ENCODE results near the gene GSTM1.

GSTM1 gene

GRCh38 chr1:109721042-109721441, 33.4 kb downstream of the GSTM1 start:
- DNase-seq = peak; percentile 11
- no peak overlapping the region for H3K18ac ChIP-seq (ENCODE audit: low read depth in 1 of 2, low read length in 2 of 2)
- H3K4me3 ChIP-seq (ENCODE audit: insufficient read depth in 1 of 2, low read depth in 1 of 2, low read length in 2 of 2) = no peak overlapping the region
- no peak overlapping the region for H3K23ac ChIP-seq (ENCODE audit: low read length in 2 of 2)
- no peaks in the 10 kb centered on the region for H3K36me3 ChIP-seq (ENCODE audit: control insufficient read depth in 1 of 2, insufficient read depth in 2 of 2, low read depth in 1 of 2, low read length in 2 of 2)
- H2BK120ac ChIP-seq (ENCODE audit: low read depth, low read length) = no peak overlapping the region
- no peak overlapping the region for H2BK15ac ChIP-seq (ENCODE audit: low read depth, poor library complexity, severe bottlenecking)
- no peak overlapping the region for H2AFZ ChIP-seq (ENCODE audit: low read depth, low read length)
- H3K79me1 ChIP-seq (replicated peaks; ENCODE audit: low read length, poor library complexity, severe bottlenecking) = no peaks in the 10 kb centered on the region
- no peak overlapping the region for H3K4ac ChIP-seq (ENCODE audit: low read depth in 1 of 2, low read length in 2 of 2)
- H2AK5ac ChIP-seq (ENCODE audit: low read length, severe bottlenecking) = no peak overlapping the region
- H3K14ac ChIP-seq (ENCODE audit: low read length in 2 of 2) = no peak overlapping the region
- no peaks in the 10 kb centered on the region for H3K27me3 ChIP-seq (ENCODE audit: control insufficient read depth in 1 of 2, insufficient read depth in 1 of 2, low read length in 2 of 2)
- H3K9ac ChIP-seq (ENCODE audit: low read length) = no peak overlapping the region
- H3K4me2 ChIP-seq (ENCODE audit: low read length, poor library complexity, severe bottlenecking) = no peak overlapping the region
- no peak overlapping the region for H4K8ac ChIP-seq (ENCODE audit: low read length)
- H4K91ac ChIP-seq (ENCODE audit: low read length) = no peak overlapping the region
- 94% methylated on average over 3 of the region's 5 CpGs for WGBS
- peaks cover 2% of the 10 kb centered on the region for H3K4me1 ChIP-seq (ENCODE audit: control insufficient read depth, insufficient read depth, low read depth, low read length)
- no peak overlapping the region for H2BK12ac ChIP-seq (ENCODE audit: low read length in 2 of 2)
- H3K9me3 ChIP-seq (ENCODE audit: control insufficient read depth, low read length) = peaks cover 3% of the 10 kb centered on the region
- no peak overlapping the region for H2BK5ac ChIP-seq (ENCODE audit: low read depth, low read length, poor library complexity, severe bottlenecking)
- no peak overlapping the region for H3K27ac ChIP-seq (ENCODE audit: low read length, poor library complexity, severe bottlenecking)

GRCh38 chr1:109721971-109722370, 34.4 kb downstream of the GSTM1 start:
- Histone ChIP-seq H2BK12ac (ENCODE audit: low read length in 2 of 2) (no peak overlapping the region), H3K4me1 (ENCODE audit: control insufficient read depth, insufficient read depth, low read depth, low read length) (peaks cover 2% of the 10 kb centered on the region), H3K79me1 (replicated peaks; ENCODE audit: low read length, poor library complexity, severe bottlenecking) (no peaks in the 10 kb centered on the region), H3K18ac (ENCODE audit: low read depth in 1 of 2, low read length in 2 of 2) (no peak overlapping the region), H3K4me3 (ENCODE audit: insufficient read depth in 1 of 2, low read depth in 1 of 2, low read length in 2 of 2) (no peak overlapping the region), H4K8ac (ENCODE audit: low read length) (no peak overlapping the region), H3K9me3 (ENCODE audit: control insufficient read depth, low read length) (peaks cover 3% of the 10 kb centered on the region), H3K9ac (ENCODE audit: low read length) (no peak overlapping the region), H2AFZ (ENCODE audit: low read depth, low read length) (no peak overlapping the region), H4K91ac (ENCODE audit: low read length) (no peak overlapping the region), H3K14ac (ENCODE audit: low read length in 2 of 2) (no peak overlapping the region), H2BK120ac (ENCODE audit: low read depth, low read length) (no peak overlapping the region), H3K36me3 (ENCODE audit: control insufficient read depth in 1 of 2, insufficient read depth in 2 of 2, low read depth in 1 of 2, low read length in 2 of 2) (no peaks in the 10 kb centered on the region), H3K23ac (ENCODE audit: low read length in 2 of 2) (no peak overlapping the region), H3K27me3 (ENCODE audit: control insufficient read depth in 1 of 2, insufficient read depth in 1 of 2, low read length in 2 of 2) (no peaks in the 10 kb centered on the region), H3K27ac (ENCODE audit: low read length, poor library complexity, severe bottlenecking) (no peak overlapping the region), H2BK5ac (ENCODE audit: low read depth, low read length, poor library complexity, severe bottlenecking) (no peak overlapping the region), H3K4ac (ENCODE audit: low read depth in 1 of 2, low read length in 2 of 2) (no peak overlapping the region), H2BK15ac (ENCODE audit: low read depth, poor library complexity, severe bottlenecking) (no peak overlapping the region), H3K4me2 (ENCODE audit: low read length, poor library complexity, severe bottlenecking) (no peak overlapping the region), H2AK5ac (ENCODE audit: low read length, severe bottlenecking) (no peak overlapping the region)
- no peak for DNase-seq
- 100% methylated on average over 1 of the region's 1 CpG for WGBS

GRCh38 chr1:109722908-109723691, 35.5 kb downstream of the GSTM1 start:
- Histone ChIP-seq H2AK5ac (ENCODE audit: low read length, severe bottlenecking) (no peak overlapping the region), H2BK12ac (ENCODE audit: low read length in 2 of 2) (no peak overlapping the region), H3K79me1 (replicated peaks; ENCODE audit: low read length, poor library complexity, severe bottlenecking) (no peaks in the 10 kb centered on the region), H3K4me3 (ENCODE audit: insufficient read depth in 1 of 2, low read depth in 1 of 2, low read length in 2 of 2) (no peak overlapping the region), H3K27me3 (ENCODE audit: control insufficient read depth in 1 of 2, insufficient read depth in 1 of 2, low read length in 2 of 2) (no peaks in the 10 kb centered on the region), H2BK15ac (ENCODE audit: low read depth, poor library complexity, severe bottlenecking) (no peak overlapping the region), H3K23ac (ENCODE audit: low read length in 2 of 2) (no peak overlapping the region), H4K8ac (ENCODE audit: low read length) (no peak overlapping the region), H3K4me1 (ENCODE audit: control insufficient read depth, insufficient read depth, low read depth, low read length) (peaks cover 2% of the 10 kb centered on the region), H3K9me3 (ENCODE audit: control insufficient read depth, low read length) (peaks cover 3% of the 10 kb centered on the region), H3K9ac (ENCODE audit: low read length) (no peak overlapping the region), H4K91ac (ENCODE audit: low read length) (no peak overlapping the region), H3K4ac (ENCODE audit: low read depth in 1 of 2, low read length in 2 of 2) (no peak overlapping the region), H3K18ac (ENCODE audit: low read depth in 1 of 2, low read length in 2 of 2) (no peak overlapping the region), H3K14ac (ENCODE audit: low read length in 2 of 2) (no peak overlapping the region), H3K4me2 (ENCODE audit: low read length, poor library complexity, severe bottlenecking) (no peak overlapping the region), H3K36me3 (ENCODE audit: control insufficient read depth in 1 of 2, insufficient read depth in 2 of 2, low read depth in 1 of 2, low read length in 2 of 2) (no peaks in the 10 kb centered on the region), H2BK120ac (ENCODE audit: low read depth, low read length) (no peak overlapping the region), H3K27ac (ENCODE audit: low read length, poor library complexity, severe bottlenecking) (no peak overlapping the region), H2BK5ac (ENCODE audit: low read depth, low read length, poor library complexity, severe bottlenecking) (no peak overlapping the region), H2AFZ (ENCODE audit: low read depth, low read length) (no peak overlapping the region)
- 90% methylated on average over 6 of the region's 7 CpGs for WGBS
- peak; percentile 6 for DNase-seq

- 96% methylated on average over 3 of the region's 5 CpGs for WGBS
- Histone ChIP-seq H2BK15ac (ENCODE audit: low read depth, poor library complexity, severe bottlenecking) (no peak overlapping the region), H3K9me3 (ENCODE audit: control insufficient read depth, low read length) (peaks cover 3% of the 10 kb centered on the region), H2BK120ac (ENCODE audit: low read depth, low read length) (no peak overlapping the region), H3K14ac (ENCODE audit: low read length in 2 of 2) (no peak overlapping the region), H3K27ac (ENCODE audit: low read length, poor library complexity, severe bottlenecking) (no peak overlapping the region), H3K36me3 (ENCODE audit: control insufficient read depth in 1 of 2, insufficient read depth in 2 of 2, low read depth in 1 of 2, low read length in 2 of 2) (no peaks in the 10 kb centered on the region), H3K27me3 (ENCODE audit: control insufficient read depth in 1 of 2, insufficient read depth in 1 of 2, low read length in 2 of 2) (no peaks in the 10 kb centered on the region), H2BK12ac (ENCODE audit: low read length in 2 of 2) (no peak overlapping the region), H2BK5ac (ENCODE audit: low read depth, low read length, poor library complexity, severe bottlenecking) (no peak overlapping the region), H2AK5ac (ENCODE audit: low read length, severe bottlenecking) (no peak overlapping the region), H3K4me2 (ENCODE audit: low read length, poor library complexity, severe bottlenecking) (no peak overlapping the region), H2AFZ (ENCODE audit: low read depth, low read length) (no peak overlapping the region), H3K4ac (ENCODE audit: low read depth in 1 of 2, low read length in 2 of 2) (no peak overlapping the region), H3K18ac (ENCODE audit: low read depth in 1 of 2, low read length in 2 of 2) (no peak overlapping the region), H3K9ac (ENCODE audit: low read length) (no peak overlapping the region), H4K8ac (ENCODE audit: low read length) (no peak overlapping the region), H3K23ac (ENCODE audit: low read length in 2 of 2) (no peak overlapping the region), H3K79me1 (replicated peaks; ENCODE audit: low read length, poor library complexity, severe bottlenecking) (no peaks in the 10 kb centered on the region), H3K4me3 (ENCODE audit: insufficient read depth in 1 of 2, low read depth in 1 of 2, low read length in 2 of 2) (no peak overlapping the region), H3K4me1 (ENCODE audit: control insufficient read depth, insufficient read depth, low read depth, low read length) (no peaks in the 10 kb centered on the region), H4K91ac (ENCODE audit: low read length) (no peak overlapping the region)
- DNase-seq = no peak
Measured at GRCh38 chr1:109724933-109725332, 37.3 kb downstream of the GSTM1 start.

All from mesenchymal stem cell (in vitro differentiated cells and primary cell).